Sigmoid colon (tissue), 4 donors: ENCODE data around the gene PLPP6.

Source experiments
- CTCF ChIP-seq, 4 experiments: fragments of 450-650 bp in 3 of 4; fragments of 200-600 bp in 1 of 4; IDR thresholded peaks; one replicate each; pipeline ENCODE4 v1.5.1; 2016 to 2019; ENCODE audit warnings: antibody characterized with exemption in 4 of 4, mild to moderate bottlenecking in 3 of 4, moderate library complexity in 2 of 4
- EP300 ChIP-seq, 4 donors: sonication (generic); formaldehyde crosslinking; IDR thresholded peaks; one replicate each; pipeline ENCODE4 v1.6.1; 2017; ENCODE audit warnings: antibody characterized with exemption in 4 of 4
- POLR2A ChIP-seq, 2 donors: fragments of 450-650 bp; IDR thresholded peaks; one replicate each; pipeline ENCODE4 v1.6.1; 2016; ENCODE audit warnings: antibody characterized with exemption in 2 of 2, mild to moderate bottlenecking in 2 of 2, moderate library complexity in 2 of 2
- POLR2AphosphoS5 ChIP-seq, 4 donors: sonication (generic); formaldehyde crosslinking; IDR thresholded peaks; one replicate each; pipeline ENCODE4 v1.6.1; 2017; ENCODE audit warnings: antibody characterized with exemption in 4 of 4

- TF ChIP-seq CTCF (IDR thresholded peaks at IDR 0.05) (no peak), EP300 (IDR thresholded peaks at IDR 0.05) (no peak), POLR2A (IDR thresholded peaks at IDR 0.05) (no peak), POLR2AphosphoS5 (IDR thresholded peaks at IDR 0.05) (no peak)
Measured at GRCh38 chr9:4622016-4622415, 40.1 kb upstream of the PLPP6 start.
